Effector memory CD8-positive, alpha-beta T cell (primary cell): Measurements from ENCODE around the gene GGTLC1.
A peak's percentile ranks its signal among the peaks of the same experiment; 100 is the strongest.

Experiments
- ATAC-seq: fragments of 150-1000 bp; cut with Tn5 transposase; replicated peaks from 2 replicates; pipeline ENCODE4 v1.10.0; 2021; ENCODE audit warnings: mild to moderate bottlenecking, moderate library complexity
- DNase-seq, 3 experiments: peaks; one replicate each; pipeline ENCODE4 v3.0.0; 2021
- H3K27ac Mint-ChIP-seq, 2 donors: one replicate each; pipeline ENCODE4 v1.8.0; 2022; ENCODE audit warnings: mild to moderate bottlenecking in 2 of 2, mixed read lengths in 2 of 2, moderate library complexity in 2 of 2
- H3K27me3 Mint-ChIP-seq, 2 donors: one replicate each; pipeline ENCODE4 v1.8.0; 2022; ENCODE audit warnings: mixed read lengths in 2 of 2
- H3K36me3 Mint-ChIP-seq: one replicate; pipeline ENCODE4 v1.8.0; 2022; ENCODE audit warnings: mild to moderate bottlenecking, moderate library complexity, mixed read lengths; ENCODE audit not compliant: insufficient read depth
- H3K4me1 Mint-ChIP-seq, 2 donors: one replicate each; pipeline ENCODE4 v1.8.0; 2022; ENCODE audit warnings: low read depth in 2 of 2, mixed read lengths in 2 of 2
- H3K4me3 Mint-ChIP-seq, 2 donors: one replicate each; pipeline ENCODE4 v1.8.0; 2022; ENCODE audit warnings: mild to moderate bottlenecking in 2 of 2, mixed read lengths in 2 of 2, moderate library complexity in 2 of 2
- H3K9me3 Mint-ChIP-seq, 2 donors: one replicate each; pipeline ENCODE4 v1.8.0; 2022; ENCODE audit warnings: mixed read lengths in 2 of 2
- total RNA-seq, 9 experiments: gene quantifications; one replicate each; lab custom pipeline; 2026; lab: John Stamatoyannopoulos, UW

The GGTLC1 gene
- total RNA-seq = 0 reads per million in 9 experiments

GRCh38 chr20:23988561-23988960, at the start of gene GGTLC1:
Gene GGTLC1 (minus strand): TSS chr20:23988779. CDS start chr20:23986611, 2,168 bp downstream.
- no peaks in the 10 kb centered on the region for H3K36me3 Mint-ChIP-seq
- ATAC-seq (no peak), DNase-seq (no peak)
- no peaks in the 10 kb centered on the region for H3K4me1 Mint-ChIP-seq
- no peak within 1 kb of the TSS for H3K4me3 Mint-ChIP-seq
- H3K9me3 Mint-ChIP-seq = no peaks in the 10 kb centered on the region
- no peaks in the 10 kb centered on the region for H3K27me3 Mint-ChIP-seq
- no peak within 1 kb of the TSS for H3K27ac Mint-ChIP-seq

- no peaks in the 10 kb centered on the region for H3K27me3 Mint-ChIP-seq
- no peak for DNase-seq
- no peak overlapping the region for H3K4me3 Mint-ChIP-seq
- no peak overlapping the region for H3K27ac Mint-ChIP-seq
- no peaks in the 10 kb centered on the region for H3K9me3 Mint-ChIP-seq
- H3K4me1 Mint-ChIP-seq = peaks cover 26 to 32% of the 10 kb centered on the region in 2 donors
- no peaks in the 10 kb centered on the region for H3K36me3 Mint-ChIP-seq
- no peak for ATAC-seq
Observed at GRCh38 chr20:24034820-24035219, 46.2 kb upstream of the GGTLC1 start.

- no peak for ATAC-seq
- no peak for DNase-seq
- H3K27ac Mint-ChIP-seq = peak overlapping the region; percentile 24 to 89
- H3K4me1 Mint-ChIP-seq = peaks cover 23 to 37% of the 10 kb centered on the region in 2 donors
- H3K27me3 Mint-ChIP-seq = no peaks in the 10 kb centered on the region
- H3K4me3 Mint-ChIP-seq = peak overlapping the region in 1 of 2 donors; percentile 40
- H3K9me3 Mint-ChIP-seq = no peaks in the 10 kb centered on the region
- no peaks in the 10 kb centered on the region for H3K36me3 Mint-ChIP-seq
Observed at GRCh38 chr20:24033565-24033964, 45.0 kb upstream of the GGTLC1 start.

- Mint-ChIP-seq H3K4me1 (peaks cover 21 to 33% of the 10 kb centered on the region in 2 donors), H3K4me3 (peak overlapping the region; percentile 2 to 40), H3K27ac (peak overlapping the region; percentile 24 to 89), H3K9me3 (no peaks in the 10 kb centered on the region), H3K27me3 (no peaks in the 10 kb centered on the region), H3K36me3 (no peaks in the 10 kb centered on the region)
- ATAC-seq = peak; percentile 87
- DNase-seq = peak in 2 of 3 experiments; percentile 8 to 11
Observed at GRCh38 chr20:24033151-24033550, 44.6 kb upstream of the GGTLC1 start.

GRCh38 chr20:24032400-24032898, 43.9 kb upstream of the GGTLC1 start:
- no peak for DNase-seq
- H3K4me1 Mint-ChIP-seq = peaks cover 22 to 34% of the 10 kb centered on the region in 2 donors
- ATAC-seq = no peak
- H3K9me3 Mint-ChIP-seq = no peaks in the 10 kb centered on the region
- peak overlapping the region; percentile 2 to 40 for H3K4me3 Mint-ChIP-seq
- no peaks in the 10 kb centered on the region for H3K36me3 Mint-ChIP-seq
- no peaks in the 10 kb centered on the region for H3K27me3 Mint-ChIP-seq
- peak overlapping the region; percentile 24 to 89 for H3K27ac Mint-ChIP-seq

- ATAC-seq (peak; percentile 99), DNase-seq (peak; percentile 68 to 80 (median 69))
- Mint-ChIP-seq H3K4me1 (peaks cover 16 to 36% of the 10 kb centered on the region in 2 donors), H3K36me3 (no peaks in the 10 kb centered on the region), H3K27ac (peak overlapping the region; percentile 91 to 98), H3K9me3 (peaks cover 0 to 1% of the 10 kb centered on the region in 2 donors), H3K27me3 (no peaks in the 10 kb centered on the region), H3K4me3 (peak overlapping the region; percentile 54 to 58)
Observed at GRCh38 chr20:24027229-24027628, 38.6 kb upstream of the GGTLC1 start.

GRCh38 chr20:24022621-24023180, 34.1 kb upstream of the GGTLC1 start:
- ATAC-seq = no peak
- H3K9me3 Mint-ChIP-seq = peaks cover 0 to 1% of the 10 kb centered on the region in 2 donors
- H3K27ac Mint-ChIP-seq = no peak overlapping the region
- no peaks in the 10 kb centered on the region for H3K36me3 Mint-ChIP-seq
- H3K4me1 Mint-ChIP-seq = peaks cover 13 to 19% of the 10 kb centered on the region in 2 donors
- no peak for DNase-seq
- peaks cover 8 to 36% of the 10 kb centered on the region in 2 donors for H3K27me3 Mint-ChIP-seq
- H3K4me3 Mint-ChIP-seq = no peak overlapping the region

- Mint-ChIP-seq H3K27me3 (peaks cover 22 to 69% of the 10 kb centered on the region in 2 donors), H3K9me3 (no peaks in the 10 kb centered on the region), H3K36me3 (no peaks in the 10 kb centered on the region), H3K4me3 (no peak overlapping the region), H3K4me1 (peaks cover 0 to 6% of the 10 kb centered on the region in 2 donors), H3K27ac (no peak overlapping the region)
- ATAC-seq = no peak
- DNase-seq = no peak
Observed at GRCh38 chr20:24018796-24019195, 30.2 kb upstream of the GGTLC1 start.

- H3K27ac Mint-ChIP-seq = peak overlapping the region in 1 of 2 donors; percentile 19
- DNase-seq = no peak
- no peaks in the 10 kb centered on the region for H3K36me3 Mint-ChIP-seq
- ATAC-seq = no peak
- H3K9me3 Mint-ChIP-seq = no peaks in the 10 kb centered on the region
- H3K27me3 Mint-ChIP-seq = peaks cover 27 to 70% of the 10 kb centered on the region in 2 donors
- peaks cover 7 to 11% of the 10 kb centered on the region in 2 donors for H3K4me1 Mint-ChIP-seq
- no peak overlapping the region for H3K4me3 Mint-ChIP-seq
Observed at GRCh38 chr20:24017458-24017755, 28.8 kb upstream of the GGTLC1 start.

- ATAC-seq (peak; percentile 14), DNase-seq (no peak)
- Mint-ChIP-seq H3K36me3 (no peaks in the 10 kb centered on the region), H3K4me3 (no peak overlapping the region), H3K27me3 (peaks cover 27 to 70% of the 10 kb centered on the region in 2 donors), H3K27ac (peak overlapping the region in 1 of 2 donors; percentile 19), H3K4me1 (peaks cover 7 to 11% of the 10 kb centered on the region in 2 donors), H3K9me3 (no peaks in the 10 kb centered on the region)
Observed at GRCh38 chr20:24016607-24017457, 28.3 kb upstream of the GGTLC1 start.

GRCh38 chr20:24013953-24014352, 25.4 kb upstream of the GGTLC1 start:
- no peak overlapping the region for H3K4me3 Mint-ChIP-seq

GRCh38 chr20:24011282-24011681, 22.7 kb upstream of the GGTLC1 start:
- H3K27ac Mint-ChIP-seq = peak overlapping the region in 1 of 2 donors; percentile 59
- ATAC-seq (no peak), DNase-seq (no peak)
- peaks cover 4% of the 10 kb centered on the region for H3K36me3 Mint-ChIP-seq
- no peak overlapping the region for H3K4me3 Mint-ChIP-seq
- H3K4me1 Mint-ChIP-seq = peaks cover 7 to 8% of the 10 kb centered on the region in 2 donors
- H3K27me3 Mint-ChIP-seq = peaks cover 5 to 20% of the 10 kb centered on the region in 2 donors
- no peaks in the 10 kb centered on the region for H3K9me3 Mint-ChIP-seq

More at GRCh38 chr20:24013953-24014352, 25.4 kb upstream of the GGTLC1 start:
- Mint-ChIP-seq H3K4me1 (peaks cover 7 to 11% of the 10 kb centered on the region in 2 donors), H3K36me3 (peaks cover 3% of the 10 kb centered on the region), H3K27me3 (peaks cover 27 to 47% of the 10 kb centered on the region in 2 donors), H3K27ac (no peak overlapping the region), H3K9me3 (no peaks in the 10 kb centered on the region)
- no peak for DNase-seq
- ATAC-seq = no peak

GRCh38 chr20:24007758-24008157, 19.2 kb upstream of the GGTLC1 start:
- peaks cover 2% of the 10 kb centered on the region in 2 donors for H3K4me1 Mint-ChIP-seq
- peaks cover 0 to 1% of the 10 kb centered on the region in 2 donors for H3K27me3 Mint-ChIP-seq
- ATAC-seq (no peak), DNase-seq (no peak)
- H3K27ac Mint-ChIP-seq = no peak overlapping the region
- H3K4me3 Mint-ChIP-seq = no peak overlapping the region
- H3K9me3 Mint-ChIP-seq = no peaks in the 10 kb centered on the region
- peaks cover 4% of the 10 kb centered on the region for H3K36me3 Mint-ChIP-seq
